Stimulated activated CD8-positive, alpha-beta memory T cell treated with anti-CD3 and anti-CD28 coated beads, Interleukin-2, amount 100 ng/mL, for 1 hour (primary cell): ENCODE measurements around the gene MALRD1.

ENCODE experiments used
- DNase-seq, 2 donors: peaks; one replicate each; pipeline ENCODE4 v3.0.0-alpha.2; 2020; ENCODE audit warnings: low read depth in 2 of 2

Gene MALRD1

DNA sequence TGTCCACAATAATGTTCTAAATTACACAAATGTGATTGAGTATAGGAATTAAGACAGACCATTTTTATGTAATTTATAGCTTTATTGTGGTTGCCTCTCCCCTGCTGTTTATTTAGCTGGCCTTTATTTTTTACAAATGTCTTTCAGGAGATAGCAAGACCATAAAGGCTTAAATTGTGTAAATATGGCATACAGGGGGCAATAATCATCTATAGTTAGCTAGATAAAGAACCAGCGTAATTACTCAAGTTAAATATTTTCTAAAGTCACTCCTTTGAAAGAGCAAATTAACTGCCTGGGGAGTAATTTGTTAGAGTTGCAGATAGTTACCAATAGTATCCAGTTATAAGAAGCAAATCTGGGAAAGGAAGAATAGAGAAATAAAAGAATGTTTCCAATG, at the start of gene MALRD1:
Gene MALRD1 (plus strand): TSS at position 313 of the 400 bp plus-strand sequence. CDS start 138 bp downstream, outside the sequence.
- no peak for DNase-seq

DNA sequence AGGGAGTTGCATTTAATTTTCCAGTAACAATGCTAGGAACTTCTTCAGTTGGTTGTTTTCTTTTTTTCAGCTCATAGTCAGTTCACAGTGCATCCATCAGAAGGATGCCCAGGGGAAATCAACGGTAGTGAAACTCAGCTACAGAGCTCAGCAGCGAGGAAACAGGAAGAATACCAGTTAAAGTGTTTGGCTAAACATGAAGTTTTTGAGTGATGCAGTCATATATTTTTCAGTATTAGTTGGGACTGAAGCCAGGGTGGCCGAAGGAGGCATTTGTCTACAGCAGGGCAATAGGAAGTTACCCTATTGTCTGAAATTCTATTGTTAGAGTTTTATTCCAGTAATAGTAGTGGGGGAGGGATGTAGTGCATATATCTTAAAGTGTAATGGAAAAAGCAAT, 45.3 kb upstream of the MALRD1 start:
- no peak for DNase-seq

- DNase-seq: no peak
Measured at GRCh38 chr10:19012111-19012510, 36.5 kb upstream of the MALRD1 start.

- no peak for DNase-seq
Measured at GRCh38 chr10:19014034-19014433, 34.6 kb upstream of the MALRD1 start.

- no peak for DNase-seq
Measured at GRCh38 chr10:19014498-19014897, 34.1 kb upstream of the MALRD1 start.

- DNase-seq: no peak
Measured at GRCh38 chr10:19017116-19017890, 31.3 kb upstream of the MALRD1 start.

DNA sequence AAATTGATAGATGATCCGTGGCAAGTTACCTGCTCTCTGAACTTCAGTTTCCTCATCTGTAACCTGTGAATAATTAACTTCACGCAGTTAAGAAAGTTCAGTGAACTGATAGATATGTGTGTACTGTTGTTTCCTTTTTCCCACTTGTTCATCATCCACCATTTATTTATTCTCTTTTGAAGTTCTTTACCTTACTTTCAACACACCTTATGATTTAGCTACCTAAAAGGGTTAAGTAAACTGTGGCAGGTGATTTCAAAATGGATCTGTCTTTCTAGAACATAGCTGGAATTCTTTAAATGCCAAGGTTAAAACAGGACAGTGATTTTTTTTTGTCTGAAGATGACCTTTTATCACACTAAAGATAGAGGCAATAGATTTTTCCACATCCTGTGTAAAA, 27.4 kb upstream of the MALRD1 start:
- DNase-seq: no peak

- DNase-seq: no peak
Measured at GRCh38 chr10:19024611-19025010, 24.0 kb upstream of the MALRD1 start.

GRCh38 chr10:19031763-19032162, 16.8 kb upstream of the MALRD1 start:
- no peak for DNase-seq

DNA sequence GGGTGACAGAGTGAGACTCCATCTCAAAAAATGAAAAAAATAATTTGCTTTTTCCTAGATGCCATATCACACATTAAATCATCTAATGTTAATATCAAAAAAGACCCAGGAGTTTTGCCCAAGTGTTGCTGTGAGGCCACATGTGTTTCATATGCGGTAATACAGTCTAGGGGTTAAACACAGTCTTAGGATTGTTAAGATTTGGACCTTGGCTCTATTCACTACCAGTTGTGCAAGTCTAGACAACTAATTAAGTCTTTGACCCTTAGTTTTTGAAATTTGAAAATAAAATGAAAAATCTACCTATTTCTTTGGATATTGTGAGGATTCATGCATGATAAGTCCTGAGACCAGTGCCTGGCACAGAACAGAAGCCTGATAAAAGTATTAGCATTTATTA, 14.9 kb upstream of the MALRD1 start:
- no peak for DNase-seq

- DNase-seq: no peak
Measured at GRCh38 chr10:19041171-19041570, 7.4 kb upstream of the MALRD1 start.

DNA sequence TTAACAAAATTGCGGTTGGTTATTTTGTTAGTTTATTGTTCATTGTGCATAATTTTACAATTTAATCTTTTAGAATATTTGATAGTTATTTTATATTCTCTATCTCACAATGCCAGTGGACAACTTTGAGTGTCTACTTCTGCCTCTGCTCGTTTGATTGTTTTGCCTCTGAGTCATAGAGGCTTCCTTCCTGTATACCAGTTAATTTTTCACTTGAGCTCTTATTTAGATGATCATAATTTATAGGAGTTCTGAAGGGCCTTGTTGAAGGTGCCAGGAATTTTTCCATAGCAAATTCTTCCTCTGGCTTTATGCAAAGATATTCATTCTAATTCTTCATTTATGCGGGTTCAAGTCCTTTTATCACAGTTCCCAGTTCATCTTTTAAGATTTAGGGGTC, 5.2 kb upstream of the MALRD1 start:
- no peak for DNase-seq

GRCh38 chr10:19046679-19047078, 1.9 kb upstream of the MALRD1 start:
- DNase-seq: no peak

DNA sequence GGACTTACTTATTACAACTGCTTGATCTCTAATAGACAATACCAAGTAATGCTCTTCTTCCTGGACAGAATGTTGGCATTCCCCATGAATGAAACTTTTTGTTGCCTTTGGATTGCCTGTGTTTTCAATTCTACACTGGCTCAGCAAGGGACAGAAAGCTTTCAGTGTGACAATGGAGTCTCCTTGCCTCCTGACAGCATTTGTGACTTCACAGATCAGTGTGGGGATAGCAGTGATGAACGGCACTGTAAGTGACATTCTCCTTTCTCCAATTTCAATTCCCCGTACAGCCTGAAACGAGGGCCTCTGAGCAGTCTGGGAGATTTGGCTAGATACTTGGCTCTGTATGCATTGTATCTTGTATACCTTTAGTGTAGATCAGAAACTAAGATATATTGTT, 290 bp downstream of the MALRD1 start:
- DNase-seq: no peak

DNA sequence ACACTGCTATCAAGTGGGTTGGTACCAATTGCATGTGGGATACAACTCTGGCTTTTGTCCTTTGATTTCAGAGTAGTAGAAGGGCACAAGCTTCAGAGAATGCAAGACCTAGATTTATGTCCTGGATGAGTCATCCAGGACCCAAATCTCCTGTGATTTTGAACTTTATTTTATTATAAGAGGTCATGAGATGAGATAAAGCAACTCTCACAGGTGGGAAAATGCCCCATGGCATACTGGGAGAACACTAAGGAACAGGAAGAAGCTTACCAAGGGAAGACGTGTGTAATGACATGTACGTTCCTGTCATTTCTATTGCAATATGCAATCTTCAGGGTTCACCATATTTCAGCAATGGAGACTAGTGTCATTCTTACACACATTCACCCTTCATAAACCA, 966 bp downstream of the MALRD1 start:
- no peak for DNase-seq

- no peak for DNase-seq
Measured at GRCh38 chr10:19054289-19054835, 5.8 kb downstream of the MALRD1 start.

DNA sequence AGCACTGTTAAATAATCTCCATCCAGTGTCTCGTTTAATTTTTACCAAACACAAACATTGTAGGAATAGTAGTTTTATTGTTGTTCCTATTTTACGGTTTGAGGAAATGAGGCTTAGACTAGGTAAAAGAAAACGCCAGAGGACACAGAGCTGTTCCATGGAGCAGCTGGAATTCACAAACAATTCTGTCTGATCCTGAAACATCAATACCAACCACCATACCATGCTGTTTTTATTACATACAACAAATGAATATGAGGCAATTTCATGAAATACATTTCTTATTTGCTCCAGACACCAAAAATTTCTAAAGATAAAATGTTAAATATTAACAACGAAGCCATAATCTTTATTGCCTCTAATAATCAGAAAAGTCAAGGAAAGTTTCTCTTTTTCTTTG, 9.4 kb downstream of the MALRD1 start:
- DNase-seq: no peak

- DNase-seq: no peak
Measured at GRCh38 chr10:19063986-19064385, 15.4 kb downstream of the MALRD1 start.

DNA sequence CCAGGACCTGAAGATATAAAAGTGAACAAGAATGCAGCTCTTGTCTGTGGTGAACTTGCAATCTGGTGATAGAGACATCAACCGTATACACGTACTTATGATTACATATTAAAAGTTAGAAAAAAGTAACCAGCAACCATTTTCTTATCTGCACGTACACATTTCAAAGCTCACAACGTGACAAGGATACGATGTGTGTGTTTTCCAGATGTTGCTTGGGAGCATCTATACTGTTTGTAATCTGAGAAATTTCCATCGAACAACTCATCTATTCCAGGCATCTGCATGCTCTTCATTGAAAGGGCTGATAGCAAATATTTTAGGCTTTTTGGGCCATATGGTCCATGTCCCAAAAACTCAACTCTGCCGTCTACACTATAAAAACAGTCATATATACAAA, 23.3 kb downstream of the MALRD1 start:
- no peak for DNase-seq

DNA sequence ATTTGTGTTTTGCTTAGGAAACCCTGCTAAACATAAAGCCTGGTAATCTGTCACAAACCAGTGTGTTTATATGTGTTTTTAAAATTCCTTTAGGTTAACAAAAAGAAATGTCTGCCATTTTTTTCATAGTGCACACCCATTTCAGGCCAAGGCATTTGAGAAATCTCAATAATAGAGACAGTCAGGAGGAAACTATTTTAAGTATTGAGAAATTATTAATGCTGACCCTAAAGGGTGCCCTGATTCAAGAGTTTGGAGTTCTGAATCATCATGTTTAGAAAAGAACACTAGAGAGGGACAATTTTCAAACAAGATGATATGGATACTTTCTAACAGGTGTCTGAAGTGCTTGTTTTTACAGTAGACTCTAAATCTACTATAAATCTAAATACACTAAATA, 28.7 kb downstream of the MALRD1 start:
- DNase-seq: no peak

DNA sequence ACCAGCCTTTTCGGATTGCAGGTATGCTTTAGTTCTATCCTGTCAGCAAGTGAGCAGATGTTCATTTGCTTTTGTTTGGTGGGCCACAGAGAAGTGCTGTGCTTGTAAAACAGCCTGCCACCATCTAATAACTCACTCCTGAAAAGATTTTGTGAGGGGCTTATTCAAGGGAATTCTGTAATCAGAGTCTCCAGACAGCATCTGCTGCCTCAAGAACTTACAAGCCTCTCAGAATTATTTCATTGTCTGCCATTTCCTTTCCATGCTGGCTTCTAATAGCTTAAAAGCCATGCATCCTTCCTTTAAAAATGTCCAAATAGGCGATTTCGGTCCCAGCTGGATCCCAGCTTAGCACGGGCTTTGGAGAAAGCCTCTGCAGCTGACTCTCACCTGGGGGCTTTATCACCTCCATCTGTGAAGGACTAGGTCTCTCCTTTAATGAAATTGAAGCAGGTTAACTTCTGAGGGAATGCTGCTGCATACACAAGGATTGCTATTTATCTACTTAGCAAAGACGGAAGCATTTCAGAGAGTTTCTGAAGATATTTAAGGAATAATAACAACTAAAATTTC, 48.0 kb downstream of the MALRD1 start:
- DNase-seq: no peak

DNA sequence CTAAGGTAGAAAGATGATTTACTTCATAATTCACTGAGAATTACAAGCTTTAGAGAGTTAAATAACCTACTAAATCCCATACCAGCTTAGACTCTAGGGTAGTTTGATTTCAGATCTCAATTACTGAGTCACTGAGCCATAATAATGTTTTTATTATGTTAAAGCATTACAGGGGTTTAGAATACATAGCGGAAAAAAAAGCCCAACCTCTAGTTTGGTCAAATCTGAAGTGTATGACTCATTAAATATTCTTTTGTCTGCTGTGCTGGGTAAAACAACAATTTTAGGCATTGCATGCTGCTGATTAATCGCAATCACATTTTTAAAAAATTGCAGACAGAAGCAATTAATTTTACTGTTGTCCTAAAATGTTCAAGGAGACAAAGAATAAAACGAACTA, 48.5 kb downstream of the MALRD1 start:
- DNase-seq: no peak

GRCh38 chr10:19098803-19099202, 50.2 kb downstream of the MALRD1 start:
- no peak for DNase-seq
